Testis (tissue), 2 donors: Measurements from ENCODE around the gene DIAPH3.

Experiments
- POLR2A ChIP-seq: fragments of 450-650 bp; IDR thresholded peaks from one replicate; pipeline ENCODE4 v1.6.1; 2017; ENCODE audit warnings: antibody characterized with exemption, mild to moderate bottlenecking, moderate library complexity
- TF ChIP-seq, protein P1 (sequence below), 3 experiments: fragments of 450-650 bp in 2 of 3; fragments of 200-600 bp in 1 of 3; sonication (generic) in 1 of 3; IDR thresholded peaks; one replicate each; pipeline ENCODE4 v1.5.1; 2016 to 2019; ENCODE audit warnings: antibody characterized with exemption in 3 of 3, mild to moderate bottlenecking in 2 of 3, moderate library complexity in 1 of 3

DNA sequence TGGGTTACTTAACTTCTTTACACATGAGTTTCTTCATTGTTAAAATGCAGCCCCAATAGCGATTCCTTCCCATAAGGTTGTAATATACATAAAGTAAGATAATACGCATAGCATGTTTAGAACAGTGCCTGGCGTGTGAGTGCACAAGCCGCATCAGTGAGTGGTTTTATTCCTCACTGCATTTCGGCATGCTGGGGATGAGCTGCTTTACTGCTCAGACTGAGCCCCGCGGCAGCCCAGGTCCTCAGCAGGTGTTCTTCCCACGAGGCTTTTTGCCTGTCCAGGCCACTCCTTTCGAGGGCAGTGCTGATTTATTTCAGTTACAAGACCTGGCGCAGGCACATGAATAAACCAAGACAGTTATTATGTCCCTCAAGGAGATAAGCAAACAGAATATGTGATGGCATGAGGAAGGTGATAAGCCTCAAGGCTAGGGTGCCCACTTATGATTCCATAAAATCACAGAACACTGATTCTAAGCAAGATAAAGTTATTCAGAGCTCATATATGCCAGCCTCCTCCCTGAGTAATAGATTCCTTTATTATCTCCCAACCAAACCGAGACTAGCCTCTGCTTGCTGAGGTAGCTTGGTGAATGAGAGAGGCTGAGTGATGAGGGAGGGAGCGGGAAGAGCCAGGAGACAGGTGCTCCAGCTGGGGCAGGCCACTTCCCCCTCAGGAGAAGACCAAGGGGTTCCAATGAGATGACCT, 505.5 kb downstream of the DIAPH3 start:
- TF ChIP-seq, protein P1, sequence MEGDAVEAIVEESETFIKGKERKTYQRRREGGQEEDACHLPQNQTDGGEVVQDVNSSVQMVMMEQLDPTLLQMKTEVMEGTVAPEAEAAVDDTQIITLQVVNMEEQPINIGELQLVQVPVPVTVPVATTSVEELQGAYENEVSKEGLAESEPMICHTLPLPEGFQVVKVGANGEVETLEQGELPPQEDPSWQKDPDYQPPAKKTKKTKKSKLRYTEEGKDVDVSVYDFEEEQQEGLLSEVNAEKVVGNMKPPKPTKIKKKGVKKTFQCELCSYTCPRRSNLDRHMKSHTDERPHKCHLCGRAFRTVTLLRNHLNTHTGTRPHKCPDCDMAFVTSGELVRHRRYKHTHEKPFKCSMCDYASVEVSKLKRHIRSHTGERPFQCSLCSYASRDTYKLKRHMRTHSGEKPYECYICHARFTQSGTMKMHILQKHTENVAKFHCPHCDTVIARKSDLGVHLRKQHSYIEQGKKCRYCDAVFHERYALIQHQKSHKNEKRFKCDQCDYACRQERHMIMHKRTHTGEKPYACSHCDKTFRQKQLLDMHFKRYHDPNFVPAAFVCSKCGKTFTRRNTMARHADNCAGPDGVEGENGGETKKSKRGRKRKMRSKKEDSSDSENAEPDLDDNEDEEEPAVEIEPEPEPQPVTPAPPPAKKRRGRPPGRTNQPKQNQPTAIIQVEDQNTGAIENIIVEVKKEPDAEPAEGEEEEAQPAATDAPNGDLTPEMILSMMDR (IDR thresholded peaks at IDR 0.05), result no peak
- TF ChIP-seq POLR2A, result no peak
